GM23338 (cell line): ENCODE results near the gene RPL41. TPM values are rescaled to one million over a fixed set of nuclear protein-coding genes. Genes with fewer than 3 reads are reported as not detected.

Experiments
- ATAC-seq: fragments of 200-7000 bp; cut with Tn5 transposase; 3 replicates; pipeline ENCODE4 v1.9.1; 2020
- DNase-seq: peaks from one replicate; pipeline ENCODE4 v3.0.0-alpha.2; 2015; ENCODE audit warnings: low spot score
- H2AFZ ChIP-seq: fragments of 200-600 bp; sonication (generic); 2 replicates; pipeline ENCODE4 v1.8.0; 2016; ENCODE audit warnings: antibody characterized with exemption, mild to moderate bottlenecking, moderate library complexity
- H3F3A ChIP-seq: fragments of 200-600 bp; sonication (generic); replicated peaks from 2 replicates; pipeline ENCODE4 v1.8.0; 2017; ENCODE audit warnings: antibody characterized with exemption, mixed run types, low read depth
- H3K27ac ChIP-seq: fragments of 200-600 bp; sonication (generic); 2 replicates; pipeline ENCODE4 v1.6.1; 2016; ENCODE audit warnings: low read depth
- H3K27me3 ChIP-seq: fragments of 200-600 bp; sonication (generic); 2 replicates; pipeline ENCODE4 v1.8.0; 2016; ENCODE audit warnings: mild to moderate bottlenecking, mixed run types, moderate library complexity; ENCODE audit not compliant: insufficient read depth
- H3K36me3 ChIP-seq: fragments of 200-600 bp; sonication (generic); 2 replicates; pipeline ENCODE4 v1.8.0; 2016; ENCODE audit warnings: mild to moderate bottlenecking; ENCODE audit not compliant: insufficient read depth
- H3K4me1 ChIP-seq: fragments of 200-600 bp; sonication (generic); 2 replicates; pipeline ENCODE4 v1.8.0; 2016; ENCODE audit warnings: mild to moderate bottlenecking, moderate library complexity; ENCODE audit not compliant: insufficient read depth
- H3K4me2 ChIP-seq: fragments of 200-600 bp; sonication (generic); 2 replicates; pipeline ENCODE4 v1.7.1; 2017; ENCODE audit warnings: mixed run types
- H3K4me3 ChIP-seq: fragments of 200-600 bp; sonication (generic); 2 replicates; pipeline ENCODE4 v1.6.1; 2016; ENCODE audit warnings: mixed run types
- H3K79me2 ChIP-seq: fragments of 200-600 bp; sonication (generic); replicated peaks from 2 replicates; pipeline ENCODE4 v1.8.0; 2017; ENCODE audit warnings: mild to moderate bottlenecking; ENCODE audit not compliant: insufficient read depth
- H3K9me2 ChIP-seq: fragments of 200-600 bp; sonication (generic); 2 replicates; pipeline ENCODE4 v1.8.0; 2017; ENCODE audit not compliant: insufficient read depth
- H4K20me1 ChIP-seq: fragments of 200-600 bp; sonication (generic); replicated peaks from 2 replicates; pipeline ENCODE4 v1.8.0; 2017; ENCODE audit warnings: mild to moderate bottlenecking; ENCODE audit not compliant: insufficient read depth
- H3K27ac Mint-ChIP-seq: 2 replicates; pipeline ENCODE4 v1.8.0; 2020; ENCODE audit warnings: inconsistent platforms, mild to moderate bottlenecking, moderate library complexity, mixed read lengths
- H3K27me3 Mint-ChIP-seq: 3 replicates; pipeline ENCODE4 v1.8.0; 2022; ENCODE audit warnings: low read depth, mild to moderate bottlenecking, moderate library complexity, mixed read lengths, inconsistent platforms; ENCODE audit not compliant: insufficient read depth, poor library complexity
- H3K36me3 Mint-ChIP-seq: 3 replicates; pipeline ENCODE4 v1.8.0; 2021; ENCODE audit warnings: low read depth, mild to moderate bottlenecking, inconsistent platforms, moderate library complexity, mixed read lengths
- H3K4me1 Mint-ChIP-seq: 3 replicates; pipeline ENCODE4 v1.8.0; 2020; ENCODE audit warnings: mild to moderate bottlenecking, inconsistent platforms, mixed read lengths
- H3K4me3 Mint-ChIP-seq: 3 replicates; pipeline ENCODE4 v1.8.0; 2021; ENCODE audit warnings: moderate library complexity, mild to moderate bottlenecking, inconsistent platforms, mixed read lengths
- H3K9me3 Mint-ChIP-seq: 3 replicates; pipeline ENCODE4 v1.8.0; 2020; ENCODE audit warnings: moderate library complexity, mild to moderate bottlenecking, inconsistent platforms, mixed read lengths
- EZH2phosphoT487 ChIP-seq: fragments of 200-600 bp; sonication (generic); IDR thresholded peaks from one replicate; pipeline ENCODE4 v1.8.1; 2018; ENCODE audit warnings: antibody characterized with exemption; ENCODE audit not compliant: unreplicated experiment
- STAT1 ChIP-seq: IDR thresholded peaks from one replicate; pipeline ENCODE4 v1.6.1; 2016; ENCODE audit warnings: antibody characterized with exemption; ENCODE audit not compliant: unreplicated experiment
- ZNF114 ChIP-seq: fragments of 250-450 bp; sonication (Bioruptor Pico); IDR thresholded peaks from 2 replicates; pipeline ENCODE4 v1.5.0; 2020; ENCODE audit warnings: mild to moderate bottlenecking, moderate library complexity
- polyA plus RNA-seq: library from polyadenylated mRNA; unstranded; fragments of >200 nt; fragmentation: Nextera tagmentation; extraction: Ambion mirVana; gene quantifications from 2 replicates; pipeline ENCODE4 v1.2.1, GENCODE V29; 2016
- total RNA-seq: library from RNA; depleted of rRNA; stranded (reverse); fragments of >200 nt; shearing (Covaris generic); gene quantifications from 2 replicates; pipeline ENCODE4 v1.2.3, GENCODE V29; 2014
- TF ChIP-seq, protein P1 (sequence below): IDR thresholded peaks from one replicate; pipeline ENCODE4 v1.6.1; 2018; ENCODE audit warnings: antibody characterized with exemption; ENCODE audit not compliant: unreplicated experiment
- TF ChIP-seq, protein P2 (sequence below), 2 experiments: fragments of 200-600 bp in 1 of 2; sonication (generic) in 1 of 2; conservative IDR thresholded peaks; 2 replicates each; pipeline versions ENCODE4 v1.5.1 to v1.6.1; 2016 to 2017; ENCODE audit warnings: antibody characterized with exemption in 2 of 2, low read depth in 2 of 2, mild to moderate bottlenecking in 2 of 2, moderate library complexity in 1 of 2
- TF ChIP-seq, protein P3 (sequence below): fragments of 250-450 bp; sonication (Bioruptor Pico); IDR thresholded peaks from 2 replicates; pipeline ENCODE4 v1.5.0; 2020; ENCODE audit warnings: mild to moderate bottlenecking, moderate library complexity

Gene RPL41
- total and polyA plus RNA-seq, 2 experiments from 2014 or later = 2,039 to 3,875 TPM

DNA sequence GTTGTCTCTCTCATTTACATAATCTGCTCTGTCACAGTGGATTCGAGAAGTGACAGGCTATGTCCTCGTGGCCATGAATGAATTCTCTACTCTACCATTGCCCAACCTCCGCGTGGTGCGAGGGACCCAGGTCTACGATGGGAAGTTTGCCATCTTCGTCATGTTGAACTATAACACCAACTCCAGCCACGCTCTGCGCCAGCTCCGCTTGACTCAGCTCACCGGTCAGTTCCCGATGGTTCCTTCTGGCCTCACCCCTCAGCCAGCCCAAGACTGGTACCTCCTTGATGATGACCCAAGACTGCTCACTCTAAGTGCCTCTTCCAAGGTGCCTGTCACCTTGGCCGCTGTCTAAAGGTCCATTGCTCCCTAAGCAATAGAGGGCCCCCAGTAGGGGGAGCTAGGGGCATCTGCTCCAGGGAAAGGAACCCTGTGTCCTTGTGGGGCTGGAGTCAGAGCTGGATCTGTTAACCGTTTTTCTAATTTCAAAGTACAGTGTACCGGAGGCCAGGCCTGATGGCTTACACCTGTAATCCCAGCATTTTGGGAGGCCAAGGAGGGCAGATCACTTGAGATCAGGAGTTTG, 31.4 kb upstream of the RPL41 start:
- peak; percentile 42 for ATAC-seq
- Mint-ChIP-seq H3K4me1 (peaks cover 32% of the 10 kb centered on the region), H3K36me3 (peaks cover 64% of the 10 kb centered on the region), H3K4me3 (no peak overlapping the region; the same call in 2 of the 3 replicates), H3K27me3 (peaks cover 6% of the 10 kb centered on the region), H3K9me3 (no peaks in the 10 kb centered on the region), H3K27ac (0 out of 2 replicates have a peak overlapping the region, but pooled peaks have one; percentile 66)
- Histone ChIP-seq H3K4me2 (no peak overlapping the region), H3K36me3 (peaks cover 24% of the 10 kb centered on the region; the same call in 1 of the 2 replicates), H4K20me1 (peaks cover 21% of the 10 kb centered on the region), H3F3A (peaks cover 20% of the 10 kb centered on the region; the same call in 1 of the 2 replicates), H3K9me2 (no peaks in the 10 kb centered on the region), H2AFZ (no peak overlapping the region), H3K27ac (no peak overlapping the region), H3K4me1 (peaks cover 22% of the 10 kb centered on the region), H3K79me2 (peaks cover 30% of the 10 kb centered on the region), H3K27me3 (no peaks in the 10 kb centered on the region), H3K4me3 (no peak overlapping the region)
- DNase-seq = peak; percentile 81
- TF ChIP-seq, protein P1, sequence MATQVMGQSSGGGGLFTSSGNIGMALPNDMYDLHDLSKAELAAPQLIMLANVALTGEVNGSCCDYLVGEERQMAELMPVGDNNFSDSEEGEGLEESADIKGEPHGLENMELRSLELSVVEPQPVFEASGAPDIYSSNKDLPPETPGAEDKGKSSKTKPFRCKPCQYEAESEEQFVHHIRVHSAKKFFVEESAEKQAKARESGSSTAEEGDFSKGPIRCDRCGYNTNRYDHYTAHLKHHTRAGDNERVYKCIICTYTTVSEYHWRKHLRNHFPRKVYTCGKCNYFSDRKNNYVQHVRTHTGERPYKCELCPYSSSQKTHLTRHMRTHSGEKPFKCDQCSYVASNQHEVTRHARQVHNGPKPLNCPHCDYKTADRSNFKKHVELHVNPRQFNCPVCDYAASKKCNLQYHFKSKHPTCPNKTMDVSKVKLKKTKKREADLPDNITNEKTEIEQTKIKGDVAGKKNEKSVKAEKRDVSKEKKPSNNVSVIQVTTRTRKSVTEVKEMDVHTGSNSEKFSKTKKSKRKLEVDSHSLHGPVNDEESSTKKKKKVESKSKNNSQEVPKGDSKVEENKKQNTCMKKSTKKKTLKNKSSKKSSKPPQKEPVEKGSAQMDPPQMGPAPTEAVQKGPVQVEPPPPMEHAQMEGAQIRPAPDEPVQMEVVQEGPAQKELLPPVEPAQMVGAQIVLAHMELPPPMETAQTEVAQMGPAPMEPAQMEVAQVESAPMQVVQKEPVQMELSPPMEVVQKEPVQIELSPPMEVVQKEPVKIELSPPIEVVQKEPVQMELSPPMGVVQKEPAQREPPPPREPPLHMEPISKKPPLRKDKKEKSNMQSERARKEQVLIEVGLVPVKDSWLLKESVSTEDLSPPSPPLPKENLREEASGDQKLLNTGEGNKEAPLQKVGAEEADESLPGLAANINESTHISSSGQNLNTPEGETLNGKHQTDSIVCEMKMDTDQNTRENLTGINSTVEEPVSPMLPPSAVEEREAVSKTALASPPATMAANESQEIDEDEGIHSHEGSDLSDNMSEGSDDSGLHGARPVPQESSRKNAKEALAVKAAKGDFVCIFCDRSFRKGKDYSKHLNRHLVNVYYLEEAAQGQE = no peak
- TF ChIP-seq ZNF114 (CRISPR knock-in tag) = no peak
- TF ChIP-seq, protein P2, sequence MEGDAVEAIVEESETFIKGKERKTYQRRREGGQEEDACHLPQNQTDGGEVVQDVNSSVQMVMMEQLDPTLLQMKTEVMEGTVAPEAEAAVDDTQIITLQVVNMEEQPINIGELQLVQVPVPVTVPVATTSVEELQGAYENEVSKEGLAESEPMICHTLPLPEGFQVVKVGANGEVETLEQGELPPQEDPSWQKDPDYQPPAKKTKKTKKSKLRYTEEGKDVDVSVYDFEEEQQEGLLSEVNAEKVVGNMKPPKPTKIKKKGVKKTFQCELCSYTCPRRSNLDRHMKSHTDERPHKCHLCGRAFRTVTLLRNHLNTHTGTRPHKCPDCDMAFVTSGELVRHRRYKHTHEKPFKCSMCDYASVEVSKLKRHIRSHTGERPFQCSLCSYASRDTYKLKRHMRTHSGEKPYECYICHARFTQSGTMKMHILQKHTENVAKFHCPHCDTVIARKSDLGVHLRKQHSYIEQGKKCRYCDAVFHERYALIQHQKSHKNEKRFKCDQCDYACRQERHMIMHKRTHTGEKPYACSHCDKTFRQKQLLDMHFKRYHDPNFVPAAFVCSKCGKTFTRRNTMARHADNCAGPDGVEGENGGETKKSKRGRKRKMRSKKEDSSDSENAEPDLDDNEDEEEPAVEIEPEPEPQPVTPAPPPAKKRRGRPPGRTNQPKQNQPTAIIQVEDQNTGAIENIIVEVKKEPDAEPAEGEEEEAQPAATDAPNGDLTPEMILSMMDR (conservative IDR thresholded peaks at IDR 0.05; ENCODE audit: low read depth in 2 of 2) = peak; percentile 73
- TF ChIP-seq EZH2phosphoT487 = no peak

DNA sequence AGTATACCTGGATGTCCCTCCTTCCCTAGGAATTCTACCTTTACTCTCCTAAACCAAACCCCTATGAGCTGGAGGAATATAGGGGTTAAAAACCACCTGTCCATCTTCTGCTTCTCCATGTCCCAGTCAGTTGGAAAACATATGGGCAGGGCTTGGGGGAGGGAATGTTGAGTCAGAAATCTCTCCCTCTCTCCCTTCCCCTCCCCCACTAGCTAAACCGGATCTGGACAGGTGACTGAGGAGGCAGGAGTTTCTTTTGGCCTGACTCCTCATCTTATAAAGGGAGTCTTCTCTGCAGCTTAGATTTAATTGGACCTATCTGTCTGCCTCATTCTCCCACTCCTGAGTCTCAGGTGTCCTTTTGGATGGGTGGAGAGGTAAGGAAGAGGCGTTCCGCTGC, 30.3 kb upstream of the RPL41 start:
- no peak overlapping the region for H3K4me3 ChIP-seq
- H3K36me3 ChIP-seq = peaks cover 28% of the 10 kb centered on the region; the same call in 1 of the 2 replicates
- Mint-ChIP-seq H3K4me1 (peaks cover 28% of the 10 kb centered on the region), H3K36me3 (peaks cover 73% of the 10 kb centered on the region), H3K27ac (no peak overlapping the region), H3K4me3 (no peak overlapping the region), H3K9me3 (no peaks in the 10 kb centered on the region), H3K27me3 (peaks cover 5% of the 10 kb centered on the region)
- ATAC-seq (no peak), DNase-seq (peak; percentile 12)
- no peak overlapping the region for H3K4me2 ChIP-seq
- no peaks in the 10 kb centered on the region for H3K9me2 ChIP-seq
- H3K27me3 ChIP-seq = no peaks in the 10 kb centered on the region
- H4K20me1 ChIP-seq = peaks cover 21% of the 10 kb centered on the region
- peaks cover 27% of the 10 kb centered on the region for H3K79me2 ChIP-seq
- no peak overlapping the region for H3K27ac ChIP-seq
- H3K4me1 ChIP-seq = peaks cover 20% of the 10 kb centered on the region
- H2AFZ ChIP-seq = no peak overlapping the region
- H3F3A ChIP-seq = peaks cover 19% of the 10 kb centered on the region; the same call in 1 of the 2 replicates
- TF ChIP-seq, protein P3, sequence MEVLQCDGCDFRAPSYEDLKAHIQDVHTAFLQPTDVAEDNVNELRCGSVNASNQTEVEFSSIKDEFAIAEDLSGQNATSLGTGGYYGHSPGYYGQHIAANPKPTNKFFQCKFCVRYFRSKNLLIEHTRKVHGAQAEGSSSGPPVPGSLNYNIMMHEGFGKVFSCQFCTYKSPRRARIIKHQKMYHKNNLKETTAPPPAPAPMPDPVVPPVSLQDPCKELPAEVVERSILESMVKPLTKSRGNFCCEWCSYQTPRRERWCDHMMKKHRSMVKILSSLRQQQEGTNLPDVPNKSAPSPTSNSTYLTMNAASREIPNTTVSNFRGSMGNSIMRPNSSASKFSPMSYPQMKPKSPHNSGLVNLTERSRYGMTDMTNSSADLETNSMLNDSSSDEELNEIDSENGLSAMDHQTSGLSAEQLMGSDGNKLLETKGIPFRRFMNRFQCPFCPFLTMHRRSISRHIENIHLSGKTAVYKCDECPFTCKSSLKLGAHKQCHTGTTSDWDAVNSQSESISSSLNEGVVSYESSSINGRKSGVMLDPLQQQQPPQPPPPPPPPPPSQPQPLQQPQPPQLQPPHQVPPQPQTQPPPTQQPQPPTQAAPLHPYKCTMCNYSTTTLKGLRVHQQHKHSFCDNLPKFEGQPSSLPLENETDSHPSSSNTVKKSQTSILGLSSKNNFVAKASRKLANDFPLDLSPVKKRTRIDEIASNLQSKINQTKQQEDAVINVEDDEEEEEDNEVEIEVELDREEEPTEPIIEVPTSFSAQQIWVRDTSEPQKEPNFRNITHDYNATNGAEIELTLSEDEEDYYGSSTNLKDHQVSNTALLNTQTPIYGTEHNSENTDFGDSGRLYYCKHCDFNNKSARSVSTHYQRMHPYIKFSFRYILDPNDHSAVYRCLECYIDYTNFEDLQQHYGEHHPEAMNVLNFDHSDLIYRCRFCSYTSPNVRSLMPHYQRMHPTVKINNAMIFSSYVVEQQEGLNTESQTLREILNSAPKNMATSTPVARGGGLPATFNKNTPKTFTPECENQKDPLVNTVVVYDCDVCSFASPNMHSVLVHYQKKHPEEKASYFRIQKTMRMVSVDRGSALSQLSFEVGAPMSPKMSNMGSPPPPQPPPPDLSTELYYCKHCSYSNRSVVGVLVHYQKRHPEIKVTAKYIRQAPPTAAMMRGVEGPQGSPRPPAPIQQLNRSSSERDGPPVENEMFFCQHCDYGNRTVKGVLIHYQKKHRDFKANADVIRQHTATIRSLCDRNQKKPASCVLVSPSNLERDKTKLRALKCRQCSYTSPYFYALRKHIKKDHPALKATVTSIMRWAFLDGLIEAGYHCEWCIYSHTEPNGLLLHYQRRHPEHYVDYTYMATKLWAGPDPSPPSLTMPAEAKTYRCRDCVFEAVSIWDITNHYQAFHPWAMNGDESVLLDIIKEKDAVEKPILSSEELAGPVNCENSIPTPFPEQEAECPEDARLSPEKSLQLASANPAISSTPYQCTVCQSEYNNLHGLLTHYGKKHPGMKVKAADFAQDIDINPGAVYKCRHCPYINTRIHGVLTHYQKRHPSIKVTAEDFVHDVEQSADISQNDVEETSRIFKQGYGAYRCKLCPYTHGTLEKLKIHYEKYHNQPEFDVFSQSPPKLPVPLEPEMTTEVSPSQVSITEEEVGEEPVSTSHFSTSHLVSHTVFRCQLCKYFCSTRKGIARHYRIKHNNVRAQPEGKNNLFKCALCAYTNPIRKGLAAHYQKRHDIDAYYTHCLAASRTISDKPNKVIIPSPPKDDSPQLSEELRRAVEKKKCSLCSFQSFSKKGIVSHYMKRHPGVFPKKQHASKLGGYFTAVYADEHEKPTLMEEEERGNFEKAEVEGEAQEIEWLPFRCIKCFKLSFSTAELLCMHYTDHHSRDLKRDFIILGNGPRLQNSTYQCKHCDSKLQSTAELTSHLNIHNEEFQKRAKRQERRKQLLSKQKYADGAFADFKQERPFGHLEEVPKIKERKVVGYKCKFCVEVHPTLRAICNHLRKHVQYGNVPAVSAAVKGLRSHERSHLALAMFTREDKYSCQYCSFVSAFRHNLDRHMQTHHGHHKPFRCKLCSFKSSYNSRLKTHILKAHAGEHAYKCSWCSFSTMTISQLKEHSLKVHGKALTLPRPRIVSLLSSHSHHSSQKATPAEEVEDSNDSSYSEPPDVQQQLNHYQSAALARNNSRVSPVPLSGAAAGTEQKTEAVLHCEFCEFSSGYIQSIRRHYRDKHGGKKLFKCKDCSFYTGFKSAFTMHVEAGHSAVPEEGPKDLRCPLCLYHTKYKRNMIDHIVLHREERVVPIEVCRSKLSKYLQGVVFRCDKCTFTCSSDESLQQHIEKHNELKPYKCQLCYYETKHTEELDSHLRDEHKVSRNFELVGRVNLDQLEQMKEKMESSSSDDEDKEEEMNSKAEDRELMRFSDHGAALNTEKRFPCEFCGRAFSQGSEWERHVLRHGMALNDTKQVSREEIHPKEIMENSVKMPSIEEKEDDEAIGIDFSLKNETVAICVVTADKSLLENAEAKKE (CRISPR knock-in tag) = no peak
- TF ChIP-seq, protein P2 (conservative IDR thresholded peaks at IDR 0.05; ENCODE audit: low read depth in 2 of 2) = no peak
- TF ChIP-seq STAT1 = no peak
